H1 (cell line): ENCODE data around the gene JMJD1C. TPM values are rescaled to one million over a fixed set of nuclear protein-coding genes. Genes with fewer than 3 reads are reported as not detected.

ENCODE experiments used
- E2F6 ChIP-seq: IDR thresholded peaks from 2 replicates; pipeline ENCODE4 v1.6.1; 2012; ENCODE audit warnings: inconsistent platforms
- KDM1A ChIP-seq: fragments of 200-600, 300-600 bp; sonication (generic); IDR thresholded peaks from 2 replicates; pipeline ENCODE4 v1.7.1; 2016; ENCODE audit warnings: mild to moderate bottlenecking, low read length, borderline replicate concordance
- RBBP5 ChIP-seq: IDR thresholded peaks from 2 replicates; pipeline ENCODE4 v1.7.1; 2012; ENCODE audit warnings: low read depth, mild to moderate bottlenecking, inconsistent platforms, low read length, moderate library complexity, borderline replicate concordance
- SP1 ChIP-seq: IDR thresholded peaks from 2 replicates; pipeline ENCODE4 v1.6.1; 2011; ENCODE audit warnings: low read depth, low read length
- TCF12 ChIP-seq: IDR thresholded peaks from 2 replicates; pipeline ENCODE4 v1.6.1; 2011; ENCODE audit warnings: low read depth, mild to moderate bottlenecking, low read length
- TEAD4 ChIP-seq: IDR thresholded peaks from 2 replicates; pipeline ENCODE4 v1.6.1; 2012; ENCODE audit warnings: low read depth, low read length, inconsistent platforms, mixed read lengths
- polyA plus RNA-seq, 7 experiments: library from polyadenylated mRNA; depleted of rRNA in 3 of 7; stranded (reverse) in 5 of 7; unstranded in 2 of 7; fragments of >200 nt in 5 of 7; fragments of 200-250 nt in 2 of 7; gene quantifications; 1 replicate in 5 of 7; 2 replicates in 1 of 7; 4 replicates in 1 of 7; pipeline versions ENCODE4 v1.2.1 to v1.2.3, GENCODE V29; 2011 to 2013; ENCODE audit warnings: missing spikeins in 2 of 7, mixed read lengths in 2 of 7
- total RNA-seq: library from RNA; stranded (reverse); fragmentation: NEBNext Ultra II Directional; extraction: Animal tissue kit (Norgen Biotek cat#: 25700); gene quantifications from 2 replicates; pipeline ENCODE4 v1.2.1, GENCODE V29; 2021

Gene JMJD1C
- total and polyA plus RNA-seq, 2 of the 8 experiments (the other 6 are each of a cell fraction or from before 2014, with no cell fraction given) = 54.5 to 210 TPM

- no peak for TF ChIP-seq SP1
- TF ChIP-seq TEAD4 = no peak
- TF ChIP-seq RBBP5 = no peak
- TF ChIP-seq TCF12 = no peak
- TF ChIP-seq E2F6 = no peak
- TF ChIP-seq KDM1A = no peak
These were observed 328.5 kb downstream of the JMJD1C start (continued) for GRCh38 chr10:63137306-63137705.
